HS-5 (cell line): ENCODE measurements around the gene UFC1.
A peak's percentile ranks its signal among the peaks of the same experiment; 100 is the strongest.
"Not testable (repeated sequence)": the region's sequence is repeated elsewhere in the genome, so short reads cannot be mapped to it uniquely, and the experiment has no call there.

ENCODE experiments used
- DNase-seq: peaks from one replicate; pipeline ENCODE4 v3.0.0-alpha.2; 2012; ENCODE audit warnings: low read depth

The UFC1 gene

GRCh38 chr1:161153682-161154337 lies at the start of gene UFC1:
Gene UFC1 (plus strand): TSS chr1:161153978. CDS start chr1:161153998, 20 bp downstream.
- peak; percentile 84 for DNase-seq

GRCh38 chr1:161106431-161106830 lies 47.3 kb upstream of the UFC1 start:
- no peak for DNase-seq

GRCh38 chr1:161111117-161111516 lies 42.7 kb upstream of the UFC1 start:
- DNase-seq = no peak

GRCh38 chr1:161111527-161111926 lies 42.3 kb upstream of the UFC1 start:
- DNase-seq = no peak

GRCh38 chr1:161113915-161114314 lies 39.9 kb upstream of the UFC1 start:
- no peak for DNase-seq

- no peak for DNase-seq
Observed at GRCh38 chr1:161114556-161114955, 39.2 kb upstream of the UFC1 start.

GRCh38 chr1:161115132-161115711 lies 38.6 kb upstream of the UFC1 start:
- peak; percentile 98 for DNase-seq

GRCh38 chr1:161115961-161116360 lies 37.8 kb upstream of the UFC1 start:
- not testable (repeated sequence) for DNase-seq

GRCh38 chr1:161117759-161118581 lies 35.8 kb upstream of the UFC1 start, which contains the start of the genes NIT1 and PFDN2:
Gene NIT1 (plus strand): TSS chr1:161118105. CDS start chr1:161118177, 72 bp downstream.
Gene PFDN2 (minus strand): TSS chr1:161118037. CDS start chr1:161118026, 11 bp downstream.
- no peak for DNase-seq

- no peak for DNase-seq
Observed at GRCh38 chr1:161119092-161119903, 34.5 kb upstream of the UFC1 start.

GRCh38 chr1:161121042-161121650 lies 32.6 kb upstream of the UFC1 start:
- DNase-seq = no peak

- no peak for DNase-seq
Observed at GRCh38 chr1:161121834-161122233, 31.9 kb upstream of the UFC1 start.

GRCh38 chr1:161122967-161123366 lies 30.8 kb upstream of the UFC1 start:
- no peak for DNase-seq

- DNase-seq = no peak
Observed at GRCh38 chr1:161127649-161128048, 26.1 kb upstream of the UFC1 start.

- DNase-seq = no peak
Observed at GRCh38 chr1:161128591-161129420, 25.0 kb upstream of the UFC1 start.

- no peak for DNase-seq
Observed at GRCh38 chr1:161130266-161130665, 23.5 kb upstream of the UFC1 start.

- no peak for DNase-seq
Observed at GRCh38 chr1:161131523-161132409, 22.0 kb upstream of the UFC1 start.

GRCh38 chr1:161132410-161133219 lies 21.2 kb upstream of the UFC1 start, which contains the start of gene DEDD:
Gene DEDD (minus strand): TSS chr1:161132667. CDS start chr1:161124462, 8,205 bp downstream.
- peak; percentile 91 for DNase-seq
